ENCODE results near the gene ERN2.

Gene ERN2

DNA sequence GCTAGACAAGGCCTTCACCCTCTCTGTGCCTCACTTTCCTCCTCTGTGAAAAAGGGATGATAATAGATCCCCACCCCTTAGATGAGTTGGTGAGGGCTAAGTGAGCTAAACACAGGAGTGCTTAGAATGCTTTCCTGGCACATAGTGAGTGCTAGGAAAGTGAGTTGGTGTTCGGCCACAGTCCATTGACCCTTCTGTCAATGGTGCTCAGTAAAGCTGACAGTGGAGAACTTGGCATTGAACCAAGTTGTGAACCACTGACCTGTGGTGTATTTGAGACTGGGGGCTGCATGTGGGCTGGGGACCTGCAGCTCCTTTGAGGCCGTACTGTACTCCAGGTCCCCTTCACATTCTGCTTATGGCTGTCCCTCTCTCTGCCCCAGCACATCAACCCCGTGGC lies 29.5 kb downstream of the ERN2 start:
- DNase-seq = no peak

DNA sequence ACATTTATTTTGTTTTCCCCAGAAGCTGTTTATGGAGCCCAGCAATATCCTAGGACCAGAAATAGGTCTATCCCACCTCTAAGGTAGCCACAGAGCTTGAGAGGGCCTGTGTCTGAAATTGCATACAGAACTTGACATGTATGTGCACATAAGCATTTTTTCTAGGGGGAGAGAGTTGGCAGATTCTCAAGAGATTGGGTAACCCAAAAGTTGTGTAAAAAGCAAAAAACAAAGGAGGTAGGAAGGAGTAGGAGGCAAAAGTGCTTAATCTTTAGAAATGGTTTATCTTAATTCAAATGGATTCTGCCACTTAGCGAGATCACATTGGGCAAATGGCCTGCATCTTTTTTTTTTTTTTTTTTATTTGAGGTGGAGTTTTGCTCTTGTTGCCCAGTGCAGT lies 30.8 kb downstream of the ERN2 start:
- no peak for DNase-seq

DNA sequence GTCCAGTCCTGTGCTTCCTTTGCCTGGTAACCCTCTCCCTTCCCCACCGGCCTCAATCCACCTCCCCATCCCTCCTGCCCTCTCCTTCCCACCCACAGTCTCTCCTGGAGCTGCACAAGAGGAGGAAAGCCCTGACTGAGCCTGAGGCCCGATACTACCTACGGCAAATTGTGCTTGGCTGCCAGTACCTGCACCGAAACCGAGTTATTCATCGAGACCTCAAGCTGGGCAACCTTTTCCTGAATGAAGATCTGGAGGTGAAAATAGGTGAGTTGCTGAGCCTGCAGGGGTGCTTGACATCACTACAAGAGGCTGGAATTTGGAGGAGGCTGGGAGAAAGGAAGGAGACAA lies 33.1 kb downstream of the ERN2 start:
- DNase-seq = no peak

DNA sequence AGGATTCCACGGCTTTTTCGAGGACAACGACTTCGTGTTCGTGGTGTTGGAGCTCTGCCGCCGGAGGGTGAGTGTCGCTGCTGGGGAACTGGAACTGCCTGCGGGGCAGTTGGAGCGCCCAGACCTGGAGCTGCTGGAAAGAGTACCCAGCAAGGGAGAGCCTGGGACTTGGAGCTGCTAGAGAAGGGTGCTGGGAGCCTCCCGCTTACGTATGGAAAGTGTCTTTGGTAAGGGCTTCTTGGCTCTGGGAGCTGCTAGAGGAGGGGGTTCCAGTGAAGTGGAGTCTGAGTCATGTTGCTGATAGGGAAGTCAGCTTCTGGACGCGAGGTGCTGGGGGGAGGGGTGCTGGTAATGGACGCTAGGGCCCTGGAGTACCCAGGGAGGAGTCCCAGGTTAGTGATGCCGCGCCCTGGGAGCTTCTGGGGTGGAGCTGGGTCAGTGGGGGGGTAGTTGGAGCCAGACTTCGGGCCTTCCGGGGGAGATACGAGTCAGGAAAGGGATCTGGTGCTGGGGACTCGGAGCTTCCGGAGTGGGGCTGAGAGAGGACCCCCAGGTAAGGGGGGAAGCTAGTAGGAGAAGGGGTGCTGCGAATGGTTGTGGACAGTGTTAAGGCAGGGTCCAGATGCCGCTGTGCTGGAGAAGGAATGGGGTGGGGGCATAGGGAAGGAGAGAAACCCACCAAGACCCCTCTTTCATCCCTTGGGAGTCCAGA lies 33.6 kb downstream of the ERN2 start:
- peak; percentile 4 to 45 for DNase-seq

DNA sequence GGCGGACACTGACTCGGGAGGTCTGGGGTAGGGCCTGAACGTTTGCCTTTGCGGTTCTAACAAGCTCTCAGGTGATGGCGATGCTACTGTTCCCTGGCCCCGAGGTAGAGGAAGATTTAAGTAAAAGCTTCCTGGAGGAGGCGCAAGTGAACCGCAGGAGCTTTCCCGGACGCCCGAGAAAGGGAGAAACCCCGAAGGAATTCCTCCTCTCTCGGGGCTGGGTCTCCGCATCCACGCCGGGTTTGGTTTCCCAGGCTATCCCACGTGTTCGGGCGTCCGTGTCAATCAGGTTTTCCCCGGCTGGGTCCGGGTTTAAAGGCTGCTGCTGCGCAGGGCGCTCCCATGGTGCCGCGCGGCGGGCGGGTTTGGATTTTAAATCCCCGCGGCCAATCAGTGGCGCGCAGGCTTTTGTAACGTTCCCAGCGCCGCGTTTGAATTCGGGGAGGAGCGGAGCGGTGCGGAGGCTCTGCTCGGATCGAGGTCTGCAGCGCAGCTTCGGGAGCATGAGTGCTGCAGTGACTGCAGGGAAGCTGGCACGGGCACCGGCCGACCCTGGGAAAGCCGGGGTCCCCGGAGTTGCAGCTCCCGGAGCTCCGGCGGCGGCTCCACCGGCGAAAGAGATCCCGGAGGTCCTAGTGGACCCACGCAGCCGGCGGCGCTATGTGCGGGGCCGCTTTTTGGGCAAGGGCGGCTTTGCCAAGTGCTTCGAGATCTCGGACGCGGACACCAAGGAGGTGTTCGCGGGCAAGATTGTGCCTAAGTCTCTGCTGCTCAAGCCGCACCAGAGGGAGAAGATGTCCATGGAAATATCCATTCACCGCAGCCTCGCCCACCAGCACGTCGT lies 34.4 kb downstream of the ERN2 start, which contains the start of gene PLK1:
Gene PLK1, plus strand, starts transcription at position 460 of the 844 bp plus-strand sequence. Its CDS starts 44 bp downstream, at position 504.
- DNase-seq = peak; percentile 71 to 73

DNA sequence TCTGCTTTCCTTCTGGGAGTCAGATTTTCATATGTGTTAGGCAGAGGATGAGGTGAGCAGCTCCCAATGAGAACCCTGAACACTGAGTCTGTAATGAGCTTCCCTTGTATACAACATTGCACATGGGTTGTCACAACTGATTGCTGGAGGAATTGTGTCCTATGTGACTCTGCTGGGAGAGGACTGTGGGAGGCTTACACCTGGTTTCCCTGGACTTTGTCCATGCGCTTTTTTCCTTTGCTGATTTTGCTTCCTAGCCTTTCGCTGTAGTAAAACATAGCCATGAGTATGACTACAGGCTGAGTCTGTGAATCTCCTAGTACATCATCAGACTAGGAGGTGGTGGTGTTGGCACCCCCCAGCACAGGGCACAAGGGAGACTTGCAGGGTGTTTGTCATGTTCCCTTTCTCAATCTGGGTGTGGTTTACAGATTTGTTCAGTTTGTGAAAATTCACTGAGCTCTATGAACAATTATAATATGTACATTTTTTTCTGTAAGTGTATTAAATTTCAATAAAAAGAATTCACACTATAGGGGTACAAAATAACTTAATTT lies 36.0 kb downstream of the ERN2 start:
- DNase-seq = no peak

DNA sequence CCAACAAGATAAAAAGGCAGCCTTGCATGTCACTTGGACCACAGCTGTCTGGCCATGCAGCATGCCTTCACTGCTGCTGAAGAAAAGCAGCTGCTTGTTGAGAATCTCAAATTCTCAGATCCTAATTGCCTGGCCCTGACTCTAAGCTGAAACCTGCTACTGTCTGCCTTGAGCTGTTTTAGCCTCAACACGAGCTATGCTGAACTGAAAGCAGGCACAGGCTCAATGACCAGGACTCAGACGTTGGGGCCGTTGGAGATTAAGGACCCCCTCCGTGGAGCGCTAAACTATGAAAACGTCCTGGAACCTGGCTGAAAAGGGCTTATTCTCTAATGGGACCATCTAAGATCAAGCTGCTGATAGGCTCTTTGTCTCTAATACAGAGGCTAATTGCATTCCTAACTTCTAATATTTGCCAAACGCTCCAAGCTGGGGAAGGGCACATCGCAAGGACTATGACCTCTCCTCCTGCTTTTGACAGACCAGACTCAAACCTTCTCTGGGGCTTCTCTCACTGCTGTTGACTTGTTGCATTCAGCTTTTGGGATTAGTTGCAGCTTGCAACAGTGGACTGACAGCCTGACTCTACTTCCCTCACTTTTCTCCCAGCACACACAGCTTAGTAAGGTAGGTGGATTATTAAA lies 38.9 kb downstream of the ERN2 start:
- no peak for DNase-seq

DNA sequence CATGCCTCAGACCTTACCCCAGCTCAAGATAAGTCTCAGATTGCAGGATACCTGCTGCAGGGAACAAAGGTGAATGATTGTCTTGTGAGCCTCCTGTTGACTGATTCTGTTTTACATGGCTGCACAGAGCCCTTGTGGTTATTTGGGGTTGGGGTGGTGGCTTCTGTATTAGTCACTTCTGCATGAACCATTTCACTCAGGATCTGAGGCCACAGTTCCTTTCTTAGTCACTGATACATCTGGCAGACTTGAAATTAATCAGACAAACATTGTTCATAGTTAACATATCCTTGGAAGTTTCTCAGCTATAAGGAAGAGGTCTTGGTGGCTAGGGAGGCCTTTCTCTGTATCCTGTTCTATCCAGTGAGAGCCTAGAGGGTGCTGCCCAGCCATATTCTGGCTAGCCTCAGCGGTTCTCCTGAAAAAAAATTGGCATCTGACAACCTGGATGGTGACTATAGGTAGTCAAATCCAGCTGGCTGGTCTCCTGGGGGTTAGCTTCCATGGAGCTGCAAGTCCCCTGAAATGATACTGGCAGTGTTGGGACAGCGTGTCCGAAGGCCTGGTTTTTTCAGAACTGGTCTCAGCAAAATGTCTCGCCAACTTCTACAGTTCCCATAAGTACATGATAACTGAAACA lies 42.8 kb downstream of the ERN2 start:
- no peak for DNase-seq

DNA sequence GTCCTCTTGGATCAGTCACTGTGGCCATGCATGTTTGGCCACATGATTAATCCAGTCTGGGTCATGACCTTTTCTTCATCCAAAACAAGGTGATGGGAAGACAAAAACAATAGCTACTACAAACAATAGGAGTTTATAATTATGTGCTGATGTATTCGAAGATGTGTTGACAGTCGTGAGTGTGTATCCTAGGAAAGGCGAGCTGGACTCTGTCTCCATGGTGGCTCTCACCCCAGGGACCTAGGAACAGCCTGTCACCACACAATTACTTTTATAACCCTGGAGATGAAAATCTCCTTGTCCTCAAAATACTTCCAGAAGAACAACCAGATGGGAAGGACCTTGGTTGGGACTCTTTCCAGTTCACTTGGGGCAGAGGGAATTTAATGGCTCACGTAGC lies 44.1 kb downstream of the ERN2 start:
- DNase-seq = no peak

DNA sequence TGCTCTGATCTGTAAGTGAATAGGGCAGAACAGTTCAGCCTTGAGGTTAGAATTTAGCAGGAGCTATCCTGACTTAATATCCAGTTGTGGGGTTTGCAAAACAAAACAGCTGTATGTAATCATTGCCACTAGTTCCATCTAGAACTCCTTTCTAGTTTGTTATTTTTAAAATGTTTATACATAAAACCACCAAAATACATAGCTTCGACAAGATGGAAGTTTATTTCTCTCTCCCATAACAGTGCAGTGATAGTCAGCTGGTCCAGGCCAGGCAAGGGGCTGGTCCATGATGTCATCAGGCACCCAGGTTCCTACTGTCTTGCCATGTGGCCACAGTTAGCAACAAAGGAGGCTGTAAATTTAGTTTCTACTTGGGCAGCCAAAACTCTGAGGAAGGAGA lies 44.8 kb downstream of the ERN2 start:
- no peak for DNase-seq

DNA sequence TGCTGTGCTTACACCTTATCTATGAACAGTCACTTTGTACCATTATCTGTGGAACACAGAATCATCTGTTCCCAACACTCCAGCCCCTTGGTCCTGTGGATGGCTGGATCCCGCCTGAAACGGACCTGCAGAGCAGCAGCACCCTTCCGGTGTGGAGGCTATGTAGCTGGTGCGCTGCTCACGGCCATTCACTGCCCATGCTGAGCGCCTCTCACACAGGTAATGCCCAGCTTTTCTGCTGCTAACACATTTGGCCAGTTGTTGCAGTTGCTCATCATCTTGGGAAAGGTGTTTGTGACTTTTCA lies 45.7 kb downstream of the ERN2 start:
- no peak for DNase-seq

DNA sequence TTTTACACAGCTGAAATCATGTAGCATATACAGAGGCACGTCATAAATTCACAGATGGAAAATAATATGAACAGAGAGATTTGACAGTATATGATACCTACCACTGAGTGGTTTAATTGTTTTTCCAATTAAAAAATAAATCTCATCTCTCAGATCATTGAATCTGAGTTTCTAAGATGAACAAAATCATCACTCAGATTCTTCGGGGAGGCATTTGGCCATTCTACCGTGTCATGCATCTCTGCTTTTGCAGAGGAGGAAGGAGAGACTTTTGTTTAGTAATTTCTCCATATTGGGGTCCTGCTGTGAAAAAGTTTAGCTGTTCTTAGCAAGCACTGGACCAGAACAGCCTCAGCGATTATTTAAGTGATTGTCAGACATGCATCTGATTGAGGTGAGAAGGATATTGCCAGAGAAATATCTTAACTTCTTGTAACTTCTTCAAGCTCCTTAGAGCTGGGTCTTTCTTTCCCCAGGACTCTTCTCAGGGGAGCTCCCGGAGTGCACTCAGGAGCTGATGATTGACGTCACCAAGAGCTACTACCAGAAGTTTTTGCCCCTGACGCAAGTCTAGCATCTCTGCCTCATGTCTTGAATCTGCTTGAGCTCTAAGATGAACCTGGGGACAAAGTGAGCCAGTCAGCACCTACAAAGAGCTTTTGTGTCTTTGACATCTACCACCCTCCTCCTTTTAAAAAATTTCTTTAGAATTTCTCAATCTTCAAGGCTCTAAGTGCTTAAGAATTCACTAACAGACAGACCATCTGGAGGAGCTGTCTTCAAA lies 46.3 kb downstream of the ERN2 start:
- no peak for DNase-seq

DNA sequence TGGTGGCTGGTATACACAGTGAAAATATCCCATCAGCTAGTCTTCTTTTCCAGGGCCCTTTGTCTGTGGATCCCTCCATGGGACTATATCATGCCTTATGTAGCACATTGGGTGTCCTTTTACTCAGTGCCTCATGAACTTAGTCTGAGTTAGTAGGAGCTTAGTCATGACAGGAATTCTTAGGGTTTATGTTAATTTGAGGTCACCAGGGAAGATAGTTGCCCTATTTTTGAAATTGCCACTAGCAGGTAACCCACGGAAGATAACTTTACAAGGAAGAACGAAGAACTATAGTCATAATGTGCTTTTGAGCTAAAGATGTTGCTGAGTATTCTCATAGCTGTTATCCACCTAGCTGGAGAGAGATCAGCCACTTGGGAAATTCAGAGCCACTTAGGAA lies 49.1 kb downstream of the ERN2 start:
- DNase-seq = no peak

DNA sequence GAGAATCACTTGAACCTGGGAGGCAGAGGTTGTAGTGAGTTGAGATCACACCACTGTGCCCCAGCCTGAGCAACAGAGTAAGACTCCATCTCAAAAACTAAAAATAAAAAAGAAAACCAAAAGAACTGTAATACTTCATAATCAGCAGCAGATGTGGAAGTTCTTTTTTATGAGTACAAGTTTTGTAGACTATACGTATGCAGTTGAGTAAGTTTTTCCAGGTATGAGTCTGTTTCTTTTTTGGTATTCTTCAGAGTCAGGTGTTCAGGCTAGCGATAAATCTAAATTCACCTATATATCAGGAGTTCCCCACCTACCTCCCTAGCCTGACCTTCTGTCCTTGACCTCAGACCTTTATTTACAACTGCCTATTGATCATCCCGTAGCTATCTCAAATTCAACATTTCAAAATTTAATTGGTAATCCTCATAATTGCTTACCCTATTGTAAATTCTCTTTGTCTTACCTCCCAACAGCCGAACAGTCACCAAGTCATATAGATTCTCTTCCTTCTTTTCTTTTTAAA lies 61.0 kb downstream of the ERN2 start:
- no peak for DNase-seq

DNA sequence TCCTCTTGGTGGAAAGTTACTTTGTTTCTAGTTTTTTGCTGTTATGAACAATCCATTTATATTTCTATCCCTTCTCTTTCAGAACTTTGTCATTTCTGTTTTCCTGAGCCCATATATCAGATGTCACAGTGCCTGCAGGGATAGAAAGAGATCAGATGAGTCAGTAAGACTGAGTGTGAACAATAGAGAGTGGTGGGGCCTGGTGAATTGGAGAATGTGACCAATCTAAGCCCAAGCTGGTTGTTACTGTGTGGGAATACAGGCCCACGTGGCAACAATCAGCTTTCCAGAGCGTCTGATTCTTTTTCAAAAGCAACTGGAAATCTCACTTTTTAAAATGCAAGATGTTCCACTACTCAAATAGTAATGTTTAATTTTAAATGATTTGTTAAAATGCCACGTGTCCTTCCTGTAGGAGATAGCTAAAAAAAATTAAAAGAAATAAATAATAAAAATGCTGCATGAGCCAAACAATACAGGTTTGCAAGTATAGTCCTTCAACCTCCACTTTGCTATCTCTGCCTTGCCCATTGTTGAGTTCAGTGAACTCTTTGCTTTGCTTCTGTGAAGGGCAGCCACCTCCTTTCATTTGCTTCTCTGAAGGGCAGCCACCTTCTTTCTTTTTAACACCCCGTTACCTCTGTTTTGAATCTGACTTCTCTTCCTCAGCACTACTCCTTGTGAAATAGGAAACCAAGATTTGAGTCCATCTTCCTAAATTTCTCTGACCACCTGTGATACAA lies 62.2 kb downstream of the ERN2 start:
- DNase-seq = no peak

DNA sequence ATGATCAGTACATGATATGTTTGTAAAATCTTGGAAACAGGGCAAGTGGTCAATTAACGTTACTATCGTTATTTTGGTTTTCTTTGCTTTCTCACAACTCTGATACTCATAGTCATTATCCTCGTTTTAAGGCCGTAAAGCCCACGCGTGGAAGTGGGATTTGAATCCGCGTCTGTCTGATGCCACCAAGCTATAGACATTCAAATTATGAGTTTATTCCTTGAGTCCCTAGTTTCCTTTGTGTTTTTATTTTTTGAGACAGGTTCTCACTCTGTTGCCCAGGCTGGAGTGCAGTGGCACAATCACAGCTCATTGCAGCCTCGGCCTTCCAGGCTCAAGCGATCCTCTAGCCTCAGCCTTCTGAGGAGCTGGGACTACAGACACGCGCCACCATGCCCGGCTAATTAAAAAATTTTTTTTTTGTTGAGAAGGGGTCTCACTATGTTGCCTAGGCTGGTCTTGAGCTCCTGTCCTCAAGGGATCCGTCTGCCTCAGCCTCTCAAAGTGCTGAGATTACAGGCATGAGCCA lies 70.7 kb downstream of the ERN2 start:
- DNase-seq = no peak

DNA sequence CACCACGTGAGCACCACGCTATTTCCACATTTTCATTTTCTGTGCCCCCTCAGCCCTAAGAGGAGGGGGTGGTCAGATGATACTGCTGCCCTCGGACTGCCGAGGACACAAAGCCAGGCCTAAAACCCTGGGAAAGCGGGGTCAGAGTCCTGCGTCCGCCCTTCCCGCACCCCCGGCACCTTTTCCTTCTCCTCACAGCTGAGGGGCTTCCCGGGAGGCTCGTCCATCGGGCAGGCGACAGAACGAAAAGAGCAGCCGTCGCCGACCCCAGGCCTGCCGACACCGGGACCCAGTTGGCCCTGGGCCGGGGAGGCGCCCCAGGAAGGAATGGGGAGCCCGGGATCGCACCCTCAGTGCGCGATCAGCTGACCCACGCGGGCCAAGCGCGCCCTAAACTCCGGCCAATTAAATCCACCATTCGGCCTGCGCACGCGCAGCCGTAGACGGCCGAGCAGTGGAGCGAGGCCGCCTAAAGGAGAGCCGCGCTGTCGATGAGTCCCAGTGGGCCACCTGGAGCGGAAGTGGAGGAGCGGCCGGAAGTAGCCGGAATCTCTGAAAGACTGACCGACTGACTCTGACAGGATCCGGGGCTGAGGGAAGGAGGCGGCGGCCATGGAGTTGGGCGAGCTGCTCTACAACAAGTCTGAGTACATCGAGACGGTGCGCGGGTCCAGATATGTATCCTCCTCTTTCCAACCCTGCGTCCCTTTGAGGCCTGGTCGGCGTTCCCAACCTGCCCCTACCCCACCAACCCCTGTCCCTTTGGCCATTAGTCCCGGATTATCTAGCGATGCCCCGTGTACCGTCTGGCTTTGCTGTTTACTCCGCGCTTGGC lies 71.9 kb downstream of the ERN2 start, which contains the start of the genes DCTN5 and PALB2:
Gene DCTN5, plus strand, starts transcription at position 536 of the 835 bp plus-strand sequence. Its CDS starts 77 bp downstream, at position 613.
Gene PALB2, minus strand, starts transcription at position 380 of the 835 bp plus-strand sequence. Its CDS starts 153 bp downstream, at position 227.
- peak; percentile 88 to 90 for DNase-seq

DNA sequence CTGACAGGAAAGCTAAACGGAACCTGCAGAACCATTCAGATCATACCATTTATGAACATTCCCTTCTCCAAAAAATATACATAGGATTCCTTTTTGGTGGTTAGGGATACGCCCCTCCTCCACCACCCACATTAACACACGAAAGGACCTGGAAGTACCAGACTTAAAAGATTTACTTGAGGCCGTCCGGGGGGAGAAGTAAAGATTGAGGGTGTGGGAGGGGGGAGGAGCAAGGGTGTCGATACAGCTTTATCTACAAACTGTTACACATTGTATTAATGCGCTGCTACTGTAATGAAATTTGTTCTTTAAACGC lies 72.4 kb downstream of the ERN2 start:
- DNase-seq = no peak
